Thoracic aorta (tissue), 2 donors: ENCODE results near the gene PDK2. TPM values are rescaled to one million over a fixed set of nuclear protein-coding genes. Genes with fewer than 3 reads are reported as not detected.

Experiments used
- ATAC-seq: fragments of 150-250 bp; one replicate; pipeline ENCODE4 v1.8.0; 2017; ENCODE audit warnings: low read depth; ENCODE audit not compliant: insufficient number of reproducible peaks, low FRiP score
- DNase-seq: peaks from one replicate; pipeline ENCODE4 v3.0.0-alpha.2; 2020; ENCODE audit warnings: low spot score
- H3K27ac ChIP-seq, 2 donors: fragments of 200-600 bp; sonication (generic); 1 replicate in 1 of 2; 2 replicates in 1 of 2; pipeline ENCODE4 v1.5.1; 2016; ENCODE audit warnings: mild to moderate bottlenecking in 2 of 2, moderate library complexity in 2 of 2
- H3K27me3 ChIP-seq: fragments of 200-600 bp; sonication (generic); replicated peaks from 2 replicates; pipeline ENCODE4 v1.6.0; 2016; ENCODE audit warnings: mild to moderate bottlenecking; ENCODE audit not compliant: insufficient read depth
- H3K36me3 ChIP-seq: fragments of 200-600 bp; sonication (generic); one replicate; pipeline ENCODE4 v1.5.1; 2016
- H3K4me1 ChIP-seq, 2 donors: fragments of 200-600 bp; sonication (generic); 1 replicate in 1 of 2; 2 replicates in 1 of 2; pipeline versions ENCODE4 v1.5.1 to v1.6.0; 2016; ENCODE audit warnings: low read depth in 2 of 2, mild to moderate bottlenecking in 1 of 2; ENCODE audit not compliant: control insufficient read depth in 1 of 2
- H3K4me3 ChIP-seq: fragments of 200-600 bp; sonication (generic); 2 replicates; pipeline ENCODE4 v1.5.1; 2016; ENCODE audit warnings: mild to moderate bottlenecking
- H3K9me3 ChIP-seq: fragments of 200-600 bp; sonication (generic); 2 replicates; pipeline ENCODE4 v1.5.1; 2016
- total RNA-seq, 2 donors: library from RNA; depleted of rRNA; stranded (reverse); fragments of >200 nt; gene quantifications; one replicate each; pipeline versions ENCODE4 v1.1.0 to v1.2.3, GENCODE V29; 2016
- TF ChIP-seq, protein P1 (sequence below): fragments of 200-600 bp; sonication (generic); IDR thresholded peaks from one replicate; pipeline ENCODE4 v1.5.1; 2019; ENCODE audit warnings: antibody characterized with exemption

PDK2 gene
- total RNA-seq, 2 donors from 2014 or later: 35.5 to 74.9 TPM

DNA sequence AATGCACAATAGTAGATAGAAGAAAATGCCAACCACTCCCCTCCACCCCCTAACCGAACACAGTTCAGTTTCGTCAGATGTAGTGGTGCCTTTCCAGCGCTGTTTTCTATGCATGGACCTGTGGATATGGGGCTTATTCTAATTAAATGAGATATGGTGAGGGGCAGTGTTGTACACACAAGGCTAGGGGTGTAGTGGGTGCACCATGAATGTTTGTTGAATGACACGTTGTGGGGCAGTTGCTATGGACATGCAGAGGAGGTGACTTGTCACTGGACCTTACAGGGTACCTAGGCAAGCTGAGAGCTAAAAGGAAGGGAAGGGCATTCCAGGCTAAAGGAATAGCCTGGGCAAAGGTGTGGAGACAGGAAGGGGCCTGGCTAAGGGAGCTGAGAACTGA is 3.4 kb downstream of the PDK2 start:
- TF ChIP-seq, protein P1, sequence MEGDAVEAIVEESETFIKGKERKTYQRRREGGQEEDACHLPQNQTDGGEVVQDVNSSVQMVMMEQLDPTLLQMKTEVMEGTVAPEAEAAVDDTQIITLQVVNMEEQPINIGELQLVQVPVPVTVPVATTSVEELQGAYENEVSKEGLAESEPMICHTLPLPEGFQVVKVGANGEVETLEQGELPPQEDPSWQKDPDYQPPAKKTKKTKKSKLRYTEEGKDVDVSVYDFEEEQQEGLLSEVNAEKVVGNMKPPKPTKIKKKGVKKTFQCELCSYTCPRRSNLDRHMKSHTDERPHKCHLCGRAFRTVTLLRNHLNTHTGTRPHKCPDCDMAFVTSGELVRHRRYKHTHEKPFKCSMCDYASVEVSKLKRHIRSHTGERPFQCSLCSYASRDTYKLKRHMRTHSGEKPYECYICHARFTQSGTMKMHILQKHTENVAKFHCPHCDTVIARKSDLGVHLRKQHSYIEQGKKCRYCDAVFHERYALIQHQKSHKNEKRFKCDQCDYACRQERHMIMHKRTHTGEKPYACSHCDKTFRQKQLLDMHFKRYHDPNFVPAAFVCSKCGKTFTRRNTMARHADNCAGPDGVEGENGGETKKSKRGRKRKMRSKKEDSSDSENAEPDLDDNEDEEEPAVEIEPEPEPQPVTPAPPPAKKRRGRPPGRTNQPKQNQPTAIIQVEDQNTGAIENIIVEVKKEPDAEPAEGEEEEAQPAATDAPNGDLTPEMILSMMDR: no peak
- Histone ChIP-seq H3K27me3 (no peaks in the 10 kb centered on the region), H3K36me3 (peaks cover 28% of the 10 kb centered on the region), H3K4me3 (no peak overlapping the region), H3K27ac (no peak overlapping the region), H3K4me1 (peaks cover 13 to 54% of the 10 kb centered on the region in 2 donors), H3K9me3 (no peaks in the 10 kb centered on the region)
- ATAC-seq (no peak), DNase-seq (no peak)

DNA sequence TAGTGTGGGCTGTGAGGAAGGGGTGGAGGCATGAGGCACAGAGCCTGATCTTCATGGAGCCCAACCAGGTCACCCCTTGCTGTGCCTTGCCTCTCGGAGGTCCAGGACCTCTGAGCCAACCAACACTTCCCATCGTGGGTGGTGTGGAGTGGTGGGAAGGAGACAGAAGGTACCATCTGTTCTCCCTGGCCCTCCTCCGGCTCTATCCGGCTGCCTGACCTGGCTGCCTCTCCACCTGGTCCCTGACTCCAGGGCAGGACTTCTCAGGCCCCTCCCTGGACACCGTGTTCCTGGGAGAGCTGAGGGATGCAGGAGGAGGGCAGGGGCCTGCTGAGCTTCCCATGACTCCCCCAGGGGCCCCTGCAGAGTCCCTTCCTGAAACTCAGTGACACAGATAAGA is 3.9 kb downstream of the PDK2 start:
- Histone ChIP-seq H3K9me3 (no peaks in the 10 kb centered on the region), H3K27ac (no peak overlapping the region), H3K4me3 (no peak overlapping the region), H3K4me1 (peaks cover 13 to 54% of the 10 kb centered on the region in 2 donors), H3K36me3 (peaks cover 31% of the 10 kb centered on the region), H3K27me3 (no peaks in the 10 kb centered on the region)
- DNase-seq: no peak
- TF ChIP-seq, protein P1: no peak
- no peak for ATAC-seq

- Histone ChIP-seq H3K4me3 (no peak overlapping the region), H3K36me3 (peaks cover 35% of the 10 kb centered on the region), H3K4me1 (peaks cover 13 to 54% of the 10 kb centered on the region in 2 donors), H3K9me3 (no peaks in the 10 kb centered on the region), H3K27me3 (no peaks in the 10 kb centered on the region), H3K27ac (no peak overlapping the region)
- DNase-seq (no peak), ATAC-seq (no peak)
- TF ChIP-seq, protein P1: no peak
Observed at GRCh38 chr17:50100480-50100883, 5.3 kb downstream of the PDK2 start.

- TF ChIP-seq, protein P1: no peak
- H3K9me3 ChIP-seq: no peaks in the 10 kb centered on the region
- H3K36me3 ChIP-seq: peaks cover 38% of the 10 kb centered on the region
- no peak for DNase-seq
- peaks cover 13 to 51% of the 10 kb centered on the region in 2 donors for H3K4me1 ChIP-seq
- ATAC-seq: no peak
- no peak overlapping the region for H3K27ac ChIP-seq
- no peaks in the 10 kb centered on the region for H3K27me3 ChIP-seq
- H3K4me3 ChIP-seq: no peak overlapping the region
Observed at GRCh38 chr17:50100921-50101345, 5.8 kb downstream of the PDK2 start.

DNA sequence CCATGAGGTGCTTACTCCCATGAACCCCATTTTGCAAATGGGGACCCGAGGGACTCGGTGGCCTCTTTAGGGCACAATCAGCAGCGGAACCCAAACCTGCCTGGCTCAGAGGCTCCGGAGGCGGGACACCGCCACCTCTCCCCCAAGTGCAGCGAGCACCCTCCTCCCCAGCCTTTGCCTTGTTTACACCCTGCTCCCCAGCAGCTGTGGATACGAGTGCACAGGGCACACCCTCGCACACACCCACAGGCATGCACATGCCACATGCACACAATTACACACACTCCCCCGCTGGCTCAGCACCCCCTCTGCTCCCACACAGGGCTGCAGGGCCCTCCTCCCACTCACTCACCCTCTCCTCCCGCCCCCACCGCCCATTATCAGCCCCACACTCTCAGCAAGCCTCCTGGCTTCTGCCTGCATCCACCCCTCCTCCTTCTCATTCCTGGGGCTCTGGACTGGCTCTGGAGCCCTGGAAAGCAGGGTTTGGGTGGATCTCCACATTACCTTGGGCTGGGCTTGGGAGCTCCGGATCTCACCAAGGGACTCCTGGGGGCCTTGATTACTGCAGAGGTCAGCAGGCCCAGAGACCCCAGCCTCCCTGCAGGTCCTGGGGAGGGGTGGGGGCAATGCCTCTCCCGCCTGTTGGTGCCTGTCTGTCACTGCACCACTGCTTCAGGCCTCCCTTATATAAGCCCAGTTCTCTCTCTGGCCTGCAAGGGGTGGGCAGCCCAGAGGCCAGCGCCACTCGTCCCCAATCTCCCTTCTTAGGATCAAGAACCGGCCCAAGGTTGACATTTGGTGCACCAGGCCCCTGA is 6.4 kb downstream of the PDK2 start:
- peaks cover 7 to 45% of the 10 kb centered on the region in 2 donors for H3K4me1 ChIP-seq
- H3K4me3 ChIP-seq: no peak overlapping the region
- peak overlapping the region; percentile 8 to 62 for H3K27ac ChIP-seq
- ATAC-seq (no peak), DNase-seq (no peak)
- no peaks in the 10 kb centered on the region for H3K27me3 ChIP-seq
- peaks cover 43% of the 10 kb centered on the region for H3K36me3 ChIP-seq
- TF ChIP-seq, protein P1: no peak
- no peaks in the 10 kb centered on the region for H3K9me3 ChIP-seq
